HEK293T (cell line): ENCODE data around the gene FNDC3A.

Experiments used
- CTCF ChIA-PET: fragments of 350-600 bp; formaldehyde crosslinking; extraction: SDS; loops from one replicate; lab custom pipeline; 2021; ENCODE audit warnings: antibody characterized with exemption, inconsistent platforms; lab: Yijun Ruan, JAX
- POLR2A ChIA-PET: fragments of 350-600 bp; formaldehyde crosslinking; extraction: SDS; loops from one replicate; lab custom pipeline; 2020; ENCODE audit warnings: antibody characterized with exemption, inconsistent platforms; lab: Yijun Ruan, JAX
- DNase-seq: peaks from one replicate; pipeline ENCODE4 v3.0.0; 2012; ENCODE audit warnings: mixed read lengths; ENCODE audit errors: extremely low spot score
- ARNT ChIP-seq: fragments of 450-650 bp; IDR thresholded peaks from 2 replicates; pipeline ENCODE4 v1.6.1; 2017; ENCODE audit warnings: mild to moderate bottlenecking
- BHLHE40 ChIP-seq: fragments of 450-650 bp; IDR thresholded peaks from 2 replicates; pipeline ENCODE4 v1.6.1; 2016; ENCODE audit warnings: mild to moderate bottlenecking, moderate library complexity, borderline replicate concordance
- CTBP1 ChIP-seq: fragments of 450-650 bp; IDR thresholded peaks from 2 replicates; pipeline ENCODE4 v1.6.1; 2016; ENCODE audit warnings: borderline replicate concordance
- ELF4 ChIP-seq: fragments of 450-650 bp; IDR thresholded peaks from 2 replicates; pipeline ENCODE4 v1.6.1; 2017; ENCODE audit warnings: antibody characterized with exemption
- FOXA1 ChIP-seq: fragments of 450-650 bp; IDR thresholded peaks from 2 replicates; pipeline ENCODE4 v1.6.1; 2016; ENCODE audit warnings: mild to moderate bottlenecking
- FOXK2 ChIP-seq: fragments of 450-650 bp; IDR thresholded peaks from 2 replicates; pipeline ENCODE4 v1.6.1; 2016; ENCODE audit warnings: mild to moderate bottlenecking
- FOXM1 ChIP-seq: fragments of 450-650 bp; IDR thresholded peaks from 2 replicates; pipeline ENCODE4 v1.6.1; 2017; ENCODE audit warnings: mild to moderate bottlenecking, borderline replicate concordance
- HDGF ChIP-seq: fragments of 450-650 bp; IDR thresholded peaks from 2 replicates; pipeline ENCODE4 v1.6.1; 2017; ENCODE audit warnings: antibody characterized with exemption, borderline replicate concordance
- L3MBTL2 ChIP-seq: fragments of 450-650 bp; conservative IDR thresholded peaks from 2 replicates; pipeline ENCODE4 v1.6.1; 2016; ENCODE audit warnings: mild to moderate bottlenecking
- LEF1 ChIP-seq: fragments of 450-650 bp; IDR thresholded peaks from 2 replicates; pipeline ENCODE4 v1.6.1; 2017; ENCODE audit warnings: mild to moderate bottlenecking, borderline replicate concordance
- NFRKB ChIP-seq: fragments of 450-650 bp; IDR thresholded peaks from 2 replicates; pipeline ENCODE4 v1.6.1; 2016; ENCODE audit warnings: mild to moderate bottlenecking, moderate library complexity
- SP1 ChIP-seq: fragments of 450-650 bp; IDR thresholded peaks from 2 replicates; pipeline ENCODE4 v1.6.1; 2017
- SUZ12 ChIP-seq: fragments of 450-650 bp; IDR thresholded peaks from 2 replicates; pipeline ENCODE4 v1.6.1; 2016; ENCODE audit warnings: mild to moderate bottlenecking
- TARDBP ChIP-seq: fragments of 450-650 bp; IDR thresholded peaks from 2 replicates; pipeline ENCODE4 v1.6.1; 2016
- ZNF384 ChIP-seq: fragments of 450-650 bp; IDR thresholded peaks from 2 replicates; pipeline ENCODE4 v1.6.1; 2016
- TF ChIP-seq, protein P1 (sequence below): fragments of 450-650 bp; IDR thresholded peaks from 2 replicates; pipeline ENCODE4 v1.6.1; 2016

FNDC3A gene

DNA sequence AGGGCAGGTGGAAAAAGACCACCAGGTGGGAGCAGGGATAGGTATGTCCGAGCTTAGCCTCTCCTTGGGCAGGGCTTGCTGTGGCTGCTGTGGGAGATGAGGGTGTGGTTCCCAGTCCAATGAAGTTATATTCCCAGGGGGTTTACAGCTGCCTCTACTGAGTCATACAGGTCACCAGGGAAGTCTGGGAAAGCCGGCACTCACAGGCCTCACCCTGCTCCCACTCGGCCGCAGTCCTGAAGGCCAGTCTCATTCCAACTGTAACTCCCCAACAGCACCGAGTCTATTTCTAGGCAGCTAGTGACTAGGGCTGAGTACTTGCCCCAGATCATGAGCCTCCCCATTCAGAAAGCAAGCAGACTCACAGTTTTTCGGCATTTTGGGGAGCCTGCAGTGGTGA lies 77.1 kb downstream of the FNDC3A start:
- TF ChIP-seq FOXM1 (no peak), TARDBP (no peak), FOXK2 (no peak), ARNT (no peak), NFRKB (no peak), BHLHE40 (no peak), CTBP1 (no peak), L3MBTL2 (no peak), ZNF384 (no peak), FOXA1 (no peak), LEF1 (no peak), SUZ12 (no peak), HDGF (no peak), SP1 (no peak), ELF4 (no peak)
- TF ChIP-seq, protein P1, sequence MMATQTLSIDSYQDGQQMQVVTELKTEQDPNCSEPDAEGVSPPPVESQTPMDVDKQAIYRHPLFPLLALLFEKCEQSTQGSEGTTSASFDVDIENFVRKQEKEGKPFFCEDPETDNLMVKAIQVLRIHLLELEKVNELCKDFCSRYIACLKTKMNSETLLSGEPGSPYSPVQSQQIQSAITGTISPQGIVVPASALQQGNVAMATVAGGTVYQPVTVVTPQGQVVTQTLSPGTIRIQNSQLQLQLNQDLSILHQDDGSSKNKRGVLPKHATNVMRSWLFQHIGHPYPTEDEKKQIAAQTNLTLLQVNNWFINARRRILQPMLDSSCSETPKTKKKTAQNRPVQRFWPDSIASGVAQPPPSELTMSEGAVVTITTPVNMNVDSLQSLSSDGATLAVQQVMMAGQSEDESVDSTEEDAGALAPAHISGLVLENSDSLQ, result no peak
- POLR2A ChIA-PET, result no interaction called here

DNA sequence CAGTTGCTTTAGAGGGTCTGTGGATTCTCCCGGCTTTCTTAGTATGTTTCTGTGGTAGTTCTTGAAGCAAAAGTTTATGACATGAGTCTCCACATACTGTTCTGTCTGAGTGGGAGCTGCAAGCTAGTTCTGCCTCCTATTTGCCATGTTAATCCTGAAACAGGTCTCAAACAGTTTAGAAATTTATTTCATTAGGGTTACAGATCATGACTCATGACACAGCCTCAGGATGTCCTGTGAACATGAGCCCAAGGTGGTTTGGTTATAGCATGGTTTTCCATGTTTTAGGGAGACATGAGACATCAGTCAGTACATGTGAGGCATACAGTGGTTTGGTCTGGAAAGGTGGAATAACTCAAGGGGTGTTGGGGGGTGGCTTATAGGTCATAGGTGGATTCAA lies 77.5 kb downstream of the FNDC3A start:
- CTCF ChIA-PET, result no interaction called here
- DNase-seq, result no peak
- TF ChIP-seq CTBP1, result no peak
- TF ChIP-seq SUZ12, result no peak
- no peak for TF ChIP-seq ZNF384
- no peak for TF ChIP-seq FOXA1
- TF ChIP-seq NFRKB, result no peak
- TF ChIP-seq, protein P1, result no peak
- no peak for TF ChIP-seq FOXM1
- POLR2A ChIA-PET, result no interaction called here

More for the DNA sequence above, 77.1 kb downstream of the FNDC3A start:
- no peak for DNase-seq
- CTCF ChIA-PET, result no interaction called here

DNA sequence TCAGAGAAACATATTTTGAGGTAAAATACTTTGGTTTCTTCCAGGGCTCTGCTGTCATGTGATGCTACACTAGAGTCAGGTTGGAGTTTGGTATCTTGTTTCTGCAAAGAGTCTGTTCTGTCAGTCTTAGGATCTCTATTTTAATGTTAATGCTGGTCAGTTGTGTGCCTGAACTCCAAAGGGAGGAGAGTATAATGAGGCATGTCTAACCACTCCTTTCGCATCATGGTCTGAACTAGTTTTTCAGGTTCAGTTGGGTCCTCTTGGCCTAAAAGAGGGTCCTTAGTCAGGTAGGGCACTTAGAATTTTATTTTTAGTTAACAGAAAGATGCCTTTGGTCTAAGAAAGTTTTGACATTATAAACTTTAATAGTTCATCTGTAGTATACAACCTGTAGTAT lies 78.2 kb downstream of the FNDC3A start:
- TF ChIP-seq SP1 (no peak), ELF4 (no peak), NFRKB (no peak), LEF1 (no peak), BHLHE40 (no peak), FOXK2 (no peak), ARNT (no peak), ZNF384 (no peak)
- TF ChIP-seq, protein P1, result no peak
- ChIA-PET CTCF (no interaction called here), POLR2A (no interaction called here)
- DNase-seq, result no peak

DNA sequence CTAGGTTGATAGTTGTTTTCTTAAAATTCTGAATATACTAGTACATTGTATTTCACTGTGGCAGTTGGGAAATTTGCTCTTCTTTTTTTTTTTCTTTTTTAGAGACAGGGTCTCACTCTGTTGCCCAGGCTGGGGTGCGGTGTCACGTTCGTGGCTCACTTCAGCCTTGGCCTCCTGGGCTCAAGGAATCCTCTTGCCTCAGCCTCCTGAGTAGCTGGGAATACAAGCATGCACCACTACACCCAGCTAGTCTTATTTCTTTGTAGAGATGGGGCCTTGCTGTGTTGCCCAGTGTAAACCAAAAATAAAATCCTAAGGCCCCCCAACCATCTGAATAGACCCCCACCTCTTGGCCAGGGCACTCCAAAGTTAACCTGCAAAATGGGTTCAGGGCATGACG lies 79.3 kb downstream of the FNDC3A start:
- no peak for DNase-seq
- POLR2A ChIA-PET, result no interaction called here
- CTCF ChIA-PET, result no interaction called here
- no peak for TF ChIP-seq FOXK2
- no peak for TF ChIP-seq FOXA1
- TF ChIP-seq SP1, result no peak
- no peak for TF ChIP-seq ELF4
- TF ChIP-seq FOXM1, result no peak
- TF ChIP-seq, protein P1, result no peak
- TF ChIP-seq TARDBP, result no peak

DNA sequence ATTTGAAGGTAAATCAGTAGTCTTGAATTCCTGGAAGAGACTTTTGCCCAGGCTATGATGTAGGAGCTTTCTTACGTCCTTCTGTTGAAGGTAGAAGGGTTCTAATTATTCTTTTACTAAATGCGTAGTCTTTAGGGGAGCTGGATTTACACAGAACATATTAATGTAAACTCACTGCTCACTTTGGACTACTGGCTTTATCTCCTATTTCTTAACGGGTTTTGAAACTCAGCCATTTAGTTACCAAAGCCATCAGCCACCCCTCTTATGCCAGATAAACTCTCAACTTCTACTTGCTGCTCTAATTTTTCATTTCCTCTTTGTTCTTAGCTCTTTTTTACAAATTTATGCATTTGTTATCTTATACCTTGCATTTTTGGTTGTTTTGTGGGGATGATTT lies 81.5 kb downstream of the FNDC3A start:
- ChIA-PET CTCF (no interaction called here), POLR2A (interaction anchor here (0.7 kb wide), 1 partner anchor 1181 kb away, joined by 3 read pairs; no protein-coding TSS in a partner anchor)
- TF ChIP-seq HDGF (no peak), ZNF384 (no peak), FOXK2 (no peak), LEF1 (no peak), FOXA1 (no peak), BHLHE40 (no peak), NFRKB (no peak), SUZ12 (no peak), FOXM1 (no peak), TARDBP (no peak), SP1 (no peak), L3MBTL2 (no peak), ELF4 (no peak), CTBP1 (no peak), ARNT (no peak)
- TF ChIP-seq, protein P1, result no peak
- no peak for DNase-seq

DNA sequence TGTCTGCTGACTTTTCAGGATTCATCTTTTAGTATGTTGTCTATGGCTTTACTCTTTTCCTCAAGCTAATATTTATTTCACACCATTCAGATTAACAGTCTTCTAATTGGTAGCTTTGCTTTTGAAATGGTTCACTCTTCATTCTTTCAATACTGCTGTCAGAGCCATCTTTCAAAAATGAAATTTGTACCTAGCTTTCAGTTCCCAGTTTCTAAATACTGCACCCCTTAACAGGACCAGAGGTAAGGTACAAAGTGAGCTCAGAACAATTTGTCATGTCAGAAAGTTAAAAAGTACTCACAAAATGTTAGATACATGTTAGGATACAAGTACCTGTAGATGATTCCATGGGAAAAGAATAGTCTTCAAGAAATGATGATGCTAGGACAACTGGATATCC lies 83.0 kb downstream of the FNDC3A start:
- ChIA-PET CTCF (no interaction called here), POLR2A (no interaction called here)

More for the DNA sequence above, 83.0 kb downstream of the FNDC3A start:
- DNase-seq, result no peak
- TF ChIP-seq SUZ12 (no peak), FOXK2 (no peak), HDGF (no peak), TARDBP (no peak), FOXA1 (no peak), ARNT (no peak), LEF1 (no peak), ELF4 (no peak), ZNF384 (no peak), NFRKB (no peak)
- TF ChIP-seq, protein P1, result no peak
